ENCODE results near the gene NLRC3.

Gene NLRC3

DNA sequence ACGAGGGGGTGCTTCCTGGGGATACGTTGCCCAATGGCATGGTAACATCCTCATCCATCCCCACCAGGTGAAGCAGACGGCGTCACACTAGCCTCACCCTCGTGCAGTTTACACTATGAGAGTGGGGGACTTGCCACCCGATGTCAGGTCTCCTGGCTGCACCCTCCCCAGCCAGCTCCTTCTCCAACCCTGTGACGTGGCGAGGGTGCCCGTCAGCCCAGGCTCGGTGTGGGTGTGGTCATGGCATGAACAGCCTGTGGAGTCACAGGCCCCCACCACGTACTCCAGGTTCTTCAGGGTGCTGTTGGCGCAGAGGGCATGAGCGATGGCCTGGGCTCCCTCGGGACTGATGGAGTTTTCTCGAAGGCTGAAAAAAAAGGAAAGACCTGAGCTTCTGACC, 28.3 kb downstream of the NLRC3 start:
- no peak for DNase-seq (ENCODE audit: low read depth in 2 of 2)

DNA sequence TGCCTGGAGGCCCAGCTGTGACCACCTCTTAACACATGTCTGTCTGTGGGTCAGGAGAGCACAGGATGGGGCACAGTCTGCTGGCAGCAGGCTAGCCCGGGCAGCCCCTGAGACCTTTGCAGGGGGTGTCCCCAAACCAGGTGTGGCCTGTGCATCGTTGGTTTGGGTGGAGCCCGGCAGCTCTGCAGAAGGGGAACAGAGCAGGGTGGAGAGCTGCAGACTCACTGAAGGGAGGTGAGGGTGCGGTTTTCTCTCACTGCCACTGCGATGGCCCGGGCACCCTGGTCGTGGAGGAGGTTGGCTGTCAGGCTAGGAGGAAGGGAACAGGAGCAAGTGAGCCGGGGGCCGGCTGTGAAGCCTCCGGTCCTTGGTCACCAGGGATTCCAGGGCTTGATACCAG, 28.8 kb downstream of the NLRC3 start:
- DNase-seq (ENCODE audit: low read depth in 2 of 2), result no peak

DNA sequence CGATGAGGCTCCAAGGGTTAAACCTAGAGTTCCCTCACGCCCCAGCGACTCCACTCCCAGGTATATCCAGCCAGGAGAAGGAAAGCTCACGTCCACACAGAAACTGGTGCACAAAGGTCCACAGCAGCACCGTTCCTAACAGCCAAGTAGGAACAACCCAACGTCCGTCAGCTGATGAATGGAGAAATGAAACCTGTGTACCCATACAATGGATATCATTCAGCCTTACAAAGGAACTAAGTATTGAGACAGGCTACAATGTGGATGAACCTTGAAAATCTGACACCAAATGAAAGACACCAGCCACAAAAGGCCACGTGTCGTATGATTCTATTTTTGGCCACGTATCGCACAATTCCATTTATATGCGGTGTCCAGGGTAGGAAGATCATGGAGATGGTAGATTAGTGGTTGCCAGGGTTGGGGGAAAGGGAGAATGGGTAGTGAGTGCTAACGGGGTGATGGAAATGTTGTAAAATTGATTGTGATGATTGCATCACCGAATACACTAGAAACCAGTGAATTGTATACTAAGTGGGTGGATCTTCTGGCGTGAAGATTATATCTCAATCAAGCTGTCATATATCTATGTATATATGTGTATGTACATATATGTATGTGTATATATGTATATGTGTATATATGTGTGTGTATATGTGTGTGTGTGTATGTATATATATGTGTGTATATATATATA, 30.1 kb downstream of the NLRC3 start:
- no peak for DNase-seq (ENCODE audit: low read depth in 2 of 2)

DNA sequence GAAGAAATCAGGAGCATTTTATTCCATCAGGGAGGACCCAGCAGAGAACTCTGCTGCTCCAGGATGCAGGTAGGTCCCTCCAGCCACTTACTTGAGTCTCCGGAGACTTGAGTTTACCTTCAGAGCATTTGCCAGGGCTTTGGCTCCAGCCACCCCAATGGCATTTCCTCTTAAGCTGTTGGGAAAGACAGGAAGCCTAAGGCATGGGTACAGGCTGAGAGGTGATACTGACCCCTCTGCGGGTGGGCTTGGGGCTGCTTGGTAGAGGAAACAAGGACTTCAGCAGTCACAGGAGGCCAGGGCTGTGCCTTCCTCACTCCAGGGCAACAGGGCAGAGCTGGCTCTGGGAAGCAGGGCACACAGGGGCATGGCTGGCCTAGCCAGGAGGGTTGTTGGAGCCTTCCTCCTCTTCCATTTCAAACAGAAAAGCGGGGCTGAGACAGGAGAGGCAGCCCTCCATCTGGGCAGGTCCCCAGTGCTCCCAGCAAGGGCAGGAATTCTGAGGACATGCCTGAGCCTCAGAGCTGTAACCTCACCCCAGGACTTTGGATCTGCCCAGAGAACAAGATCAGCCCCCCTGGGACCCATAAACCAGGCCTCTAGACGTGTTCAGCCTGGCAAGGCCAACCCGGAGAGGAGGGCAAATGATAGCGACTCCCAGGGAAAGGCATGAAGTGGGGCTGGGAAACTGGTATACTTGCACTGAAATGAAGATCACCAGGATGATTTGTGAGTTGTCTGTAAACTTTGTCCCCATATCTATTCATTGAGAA, 34.4 kb downstream of the NLRC3 start:
- no peak for DNase-seq (ENCODE audit: low read depth in 2 of 2)

DNA sequence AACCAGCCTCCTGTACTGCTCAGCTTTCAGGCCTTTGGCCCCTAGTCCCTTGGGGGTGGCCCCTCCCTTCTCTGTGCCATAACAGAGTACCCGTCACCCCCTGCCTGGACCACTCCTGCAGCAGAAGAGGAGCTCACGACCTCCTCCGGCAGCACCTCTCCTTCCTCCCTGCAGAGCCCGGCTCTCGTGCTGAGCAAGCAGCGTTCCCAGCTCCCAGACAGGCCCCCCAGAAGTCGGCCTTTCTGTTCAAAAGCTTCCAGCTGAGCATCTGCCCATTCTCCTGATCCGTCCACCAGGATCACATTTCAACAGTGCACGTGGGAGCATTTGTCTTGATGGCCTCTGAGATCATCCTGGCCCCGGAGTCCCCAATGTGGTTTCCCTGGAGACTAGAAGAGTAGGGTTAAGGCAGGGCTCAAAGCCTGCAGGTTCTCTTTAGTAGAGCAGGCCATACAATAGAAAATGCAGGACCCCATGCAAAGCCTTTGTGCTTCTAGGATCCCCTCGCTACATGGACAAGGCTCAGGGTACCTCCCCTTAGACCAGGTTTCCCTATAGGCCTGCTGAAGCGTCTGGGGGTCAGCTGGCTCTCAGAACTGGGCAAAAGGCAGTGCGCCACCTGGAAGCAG, 35.6 kb downstream of the NLRC3 start:
- no peak for DNase-seq (ENCODE audit: low read depth in 2 of 2)

DNA sequence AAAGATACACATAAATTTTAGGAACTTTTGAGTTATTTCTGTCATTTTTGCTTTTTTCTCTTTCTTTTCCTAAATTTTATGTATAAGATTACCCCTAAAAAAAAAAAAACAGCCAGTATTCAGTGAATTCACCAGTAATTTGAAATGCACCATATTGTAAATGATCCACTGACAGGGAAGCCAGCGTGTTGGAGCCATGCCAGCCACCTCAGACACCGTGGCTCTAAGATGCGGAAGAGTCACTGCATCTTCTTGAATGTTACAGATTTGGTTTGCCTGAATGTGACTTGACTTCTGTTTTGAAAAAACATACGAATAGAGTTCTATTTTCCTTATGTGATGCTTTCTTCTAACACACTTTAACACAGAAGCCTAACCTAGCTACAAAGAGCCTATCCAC, 39.0 kb downstream of the NLRC3 start:
- no peak for DNase-seq (ENCODE audit: low read depth in 2 of 2)

DNA sequence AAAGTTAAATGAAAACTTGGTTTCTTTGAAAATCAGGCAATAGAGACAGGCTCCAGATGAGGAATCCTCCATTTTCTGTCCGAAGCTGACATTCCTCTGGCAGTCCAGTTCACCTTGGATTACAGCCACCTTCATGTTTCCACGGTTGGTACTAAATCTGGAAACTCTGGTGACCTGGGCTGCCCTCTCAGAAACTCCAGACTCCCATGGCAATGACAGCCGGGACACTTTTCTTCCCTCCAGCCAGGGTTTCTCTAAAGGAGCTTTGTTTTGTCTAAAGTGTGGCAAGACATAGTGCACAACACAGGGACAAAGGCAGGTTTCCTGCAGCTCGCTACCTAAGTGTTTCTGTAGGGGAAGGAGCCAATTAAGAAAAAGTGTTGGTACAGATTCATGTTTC, 40.4 kb downstream of the NLRC3 start:
- no peak for DNase-seq (ENCODE audit: low read depth in 2 of 2)

DNA sequence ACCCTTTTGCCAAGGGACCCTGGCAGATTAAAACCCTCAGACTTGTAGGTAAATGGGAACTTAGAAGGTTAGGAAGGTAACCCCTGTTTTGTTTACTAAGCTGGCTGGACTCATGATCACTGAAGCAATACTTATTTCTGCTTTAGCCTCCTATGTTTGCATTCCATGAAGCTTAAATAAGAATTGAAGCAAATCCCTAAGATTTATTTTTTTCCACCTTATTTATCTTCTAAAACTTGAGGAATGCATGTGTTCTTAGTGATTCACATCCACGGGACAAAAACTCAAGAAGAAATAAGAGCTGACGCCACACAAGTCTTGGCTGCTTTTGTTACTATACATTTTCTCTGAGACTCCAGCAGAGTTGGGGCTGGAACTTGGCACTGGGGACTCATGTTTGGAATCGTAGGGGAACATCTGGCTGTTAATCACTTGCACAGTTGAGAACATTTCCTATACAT, 40.9 kb downstream of the NLRC3 start:
- DNase-seq (ENCODE audit: low read depth in 2 of 2), result no peak

DNA sequence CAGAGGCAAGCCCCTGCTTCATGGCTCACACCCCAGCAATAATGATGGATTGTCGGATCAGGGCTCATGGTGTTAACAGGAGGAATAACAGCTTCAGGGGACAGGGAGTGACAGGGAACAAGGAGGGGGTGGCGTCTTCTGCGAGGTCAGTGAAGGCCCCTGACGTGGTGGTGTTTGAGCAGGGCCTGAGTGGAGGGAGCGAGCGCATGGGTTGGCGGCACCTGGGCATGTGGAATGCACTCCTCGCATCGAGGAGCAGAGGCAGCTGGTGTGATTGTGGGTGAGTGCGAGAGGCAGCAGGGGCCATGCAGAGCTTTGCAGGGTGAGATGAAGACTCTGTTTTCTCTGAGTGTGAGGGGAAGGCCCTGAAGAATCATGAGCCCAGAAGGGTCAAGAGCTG, 43.1 kb downstream of the NLRC3 start:
- no peak for DNase-seq (ENCODE audit: low read depth in 2 of 2)

DNA sequence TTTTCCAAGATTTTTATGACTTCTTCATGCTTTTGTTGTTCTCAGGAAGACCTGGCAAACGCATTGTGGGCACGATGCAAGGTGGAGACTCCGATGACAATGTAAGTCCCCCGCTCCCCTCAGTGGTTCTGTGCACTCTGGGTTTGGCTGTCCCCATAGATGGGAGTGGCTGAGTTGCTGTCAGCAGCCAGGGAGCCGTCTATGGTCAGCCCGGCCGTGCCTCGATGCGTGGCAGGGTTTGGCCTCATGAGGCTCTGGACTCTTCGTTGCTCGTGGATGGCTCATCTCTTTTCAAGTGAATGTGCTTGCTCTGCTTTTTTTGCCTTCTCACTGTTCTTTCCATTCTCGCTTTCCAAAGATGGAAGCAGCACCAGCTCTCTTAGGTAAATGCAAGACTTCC, 44.5 kb downstream of the NLRC3 start:
- DNase-seq (ENCODE audit: low read depth in 2 of 2), result no peak

DNA sequence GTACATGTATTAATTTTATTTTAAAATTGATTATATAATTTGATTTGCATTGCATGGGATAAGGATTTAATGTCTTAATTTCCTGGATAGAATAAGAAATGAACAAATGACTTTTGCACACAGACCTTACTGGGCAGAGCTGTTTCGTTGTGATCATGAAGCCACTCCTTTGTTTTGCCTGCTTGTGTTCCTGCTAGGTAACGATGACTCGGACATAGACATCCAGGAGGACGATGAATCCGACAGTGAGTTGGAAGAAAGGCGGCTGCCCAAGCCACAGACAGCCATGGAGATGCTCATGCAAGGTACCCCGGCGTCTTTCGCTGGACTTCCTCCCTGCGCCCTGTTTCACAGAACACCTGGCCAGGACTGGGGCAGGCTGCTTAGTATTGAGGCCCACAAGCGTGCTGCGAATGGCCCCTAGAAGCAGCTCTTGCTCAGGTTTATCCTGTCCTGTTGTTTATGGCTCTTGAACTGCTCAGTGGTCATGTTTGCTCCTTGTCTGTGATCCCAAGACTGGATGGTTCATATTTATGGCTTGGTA, 46.8 kb downstream of the NLRC3 start:
- DNase-seq (ENCODE audit: low read depth in 2 of 2), result no peak

DNA sequence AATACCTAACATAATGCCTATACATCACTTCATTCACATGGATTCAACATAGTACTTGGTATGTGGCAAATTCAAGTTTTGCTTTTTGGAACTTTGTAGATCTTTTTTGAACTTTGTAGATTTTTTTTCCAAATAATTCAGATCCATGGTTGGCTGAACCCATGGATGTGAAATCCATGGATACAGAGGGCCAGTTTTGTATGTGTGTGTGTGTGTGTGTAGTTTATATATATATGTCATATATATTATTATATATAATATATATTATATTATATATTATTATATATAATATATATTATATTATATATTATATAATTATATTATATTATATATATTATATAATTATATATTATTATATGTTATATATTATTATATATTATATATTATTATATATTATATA, 48.0 kb downstream of the NLRC3 start:
- no peak for DNase-seq (ENCODE audit: low read depth in 2 of 2)

DNA sequence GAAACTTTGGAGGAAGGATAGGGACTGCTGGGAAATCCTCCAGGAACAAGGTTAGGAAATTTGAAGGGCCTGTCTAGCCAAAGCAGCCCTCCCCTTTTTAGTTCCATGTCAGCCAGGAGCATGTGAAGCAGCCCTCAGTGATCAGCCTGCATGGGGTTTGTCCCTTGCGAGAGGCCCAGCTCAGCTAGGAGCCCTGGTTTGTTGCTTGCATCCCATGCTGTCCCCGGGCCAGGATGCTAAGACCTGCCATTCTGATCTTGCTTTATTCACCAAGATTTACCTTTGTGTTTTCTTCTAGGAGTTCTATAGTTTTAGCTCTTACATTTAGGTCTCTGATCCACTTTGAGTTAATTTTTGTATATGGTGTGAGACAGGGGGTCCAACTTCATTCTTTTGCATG, 48.8 kb downstream of the NLRC3 start:
- DNase-seq (ENCODE audit: low read depth in 2 of 2), result no peak

DNA sequence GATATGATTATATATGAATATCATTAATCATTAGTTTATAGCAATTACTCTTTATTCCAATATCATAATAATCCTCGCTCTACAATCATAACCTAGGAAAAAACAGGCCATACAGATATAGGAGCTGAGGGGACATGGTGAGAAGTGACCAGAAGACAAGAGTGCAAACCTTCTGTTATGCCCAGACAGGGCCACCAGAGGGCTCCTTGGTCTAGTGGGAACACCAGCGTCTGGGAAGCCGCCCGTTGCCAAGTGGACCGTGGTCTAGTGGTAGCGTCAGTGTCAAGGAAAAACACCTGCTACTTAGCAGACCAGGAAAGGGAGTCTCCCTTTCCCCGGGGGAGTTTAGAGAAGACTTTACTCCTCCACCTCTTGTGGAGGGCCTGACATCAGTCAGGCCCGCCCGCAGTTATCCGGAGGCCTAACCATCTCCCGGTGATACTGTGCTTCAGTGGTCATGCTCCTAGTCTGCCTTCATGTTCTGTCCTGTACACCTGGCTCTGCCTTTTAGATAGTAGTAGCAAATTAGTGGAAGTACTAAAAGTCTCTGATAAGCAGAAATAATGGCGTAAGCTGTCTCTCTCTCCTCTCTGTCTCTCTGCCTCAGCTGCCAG, 49.9 kb downstream of the NLRC3 start:
- peak in 1 of 2 donors; percentile 15 for DNase-seq (ENCODE audit: low read depth in 2 of 2)

DNA sequence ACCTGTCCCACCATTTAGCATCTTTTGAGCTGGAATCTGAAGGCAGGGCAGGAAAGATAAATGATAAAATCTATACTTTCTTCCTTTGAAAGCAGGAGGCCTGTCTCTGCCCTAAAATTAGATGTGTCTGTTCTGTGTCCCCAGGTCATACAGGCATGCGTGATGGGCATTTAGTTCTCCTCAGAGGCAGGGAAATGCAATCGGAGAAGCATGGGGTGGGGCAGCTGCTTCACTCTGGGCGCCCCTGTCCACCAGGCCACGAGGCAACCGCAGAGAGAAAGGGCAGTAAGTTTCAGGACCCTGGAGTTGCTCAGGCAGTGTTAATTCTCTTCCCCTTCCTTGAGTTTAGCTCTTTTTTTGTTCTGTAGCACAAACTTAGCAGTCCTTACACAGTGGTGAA, 51.3 kb downstream of the NLRC3 start:
- no peak for DNase-seq (ENCODE audit: low read depth in 2 of 2)

DNA sequence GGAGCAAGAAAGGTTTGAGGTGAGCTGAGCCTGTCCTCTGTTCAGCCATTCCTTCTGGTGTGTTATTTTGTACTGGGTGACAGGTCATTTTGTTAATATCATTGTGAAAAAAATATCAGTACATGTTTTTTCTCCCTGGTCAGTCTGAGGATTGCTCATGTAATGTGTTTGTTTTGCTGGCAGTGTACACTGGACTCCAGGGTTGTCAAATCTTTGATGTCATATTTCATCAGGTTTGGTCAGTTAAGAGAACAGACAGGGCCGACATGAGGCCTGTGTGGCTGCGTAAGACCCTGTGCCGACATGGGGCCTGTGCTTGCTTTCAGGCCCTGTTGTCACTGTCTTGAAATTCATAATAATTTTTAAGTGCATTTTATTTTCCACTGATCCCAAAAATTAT, 53.9 kb downstream of the NLRC3 start:
- no peak for DNase-seq (ENCODE audit: low read depth in 2 of 2)

DNA sequence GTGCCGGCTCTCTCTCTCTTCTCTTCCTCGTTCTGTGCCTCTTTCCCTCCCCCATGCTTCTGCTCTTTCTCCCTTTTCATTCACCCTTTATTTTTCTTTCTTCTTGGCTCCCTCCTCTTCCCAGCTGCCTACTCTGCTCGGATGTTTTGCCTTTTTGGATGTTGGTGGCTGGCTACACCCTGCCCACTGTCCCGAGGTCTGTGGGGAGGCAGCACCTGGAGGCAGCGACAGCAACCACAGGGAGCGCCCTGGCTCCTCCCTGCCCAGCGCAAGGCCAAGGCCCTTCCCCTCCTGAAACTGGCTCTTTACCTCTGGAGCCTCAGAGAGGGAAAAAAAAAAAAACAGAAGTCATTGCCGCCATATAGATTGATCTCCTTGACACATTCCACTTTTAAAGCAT, 56.4 kb downstream of the NLRC3 start:
- DNase-seq (ENCODE audit: low read depth in 2 of 2), result no peak

DNA sequence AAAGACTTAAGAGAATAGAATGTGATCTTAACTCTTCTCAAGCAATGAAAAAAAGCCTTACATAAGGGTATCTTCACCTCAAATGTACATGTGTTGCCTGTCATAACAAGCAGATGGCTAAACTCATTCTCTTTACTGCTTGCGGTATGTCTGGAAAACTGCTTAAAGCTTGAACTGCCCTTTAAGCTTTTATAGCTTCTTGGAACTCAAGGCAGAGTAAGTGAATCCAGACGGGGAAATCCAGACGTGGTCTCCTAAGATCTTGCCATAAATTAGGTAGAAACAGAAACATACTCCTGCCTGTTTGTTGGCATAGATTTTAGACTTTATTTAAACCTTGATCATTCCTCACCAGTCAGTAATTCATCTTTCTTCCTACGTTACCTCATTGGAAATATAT, 56.8 kb downstream of the NLRC3 start:
- DNase-seq (ENCODE audit: low read depth in 2 of 2), result no peak

DNA sequence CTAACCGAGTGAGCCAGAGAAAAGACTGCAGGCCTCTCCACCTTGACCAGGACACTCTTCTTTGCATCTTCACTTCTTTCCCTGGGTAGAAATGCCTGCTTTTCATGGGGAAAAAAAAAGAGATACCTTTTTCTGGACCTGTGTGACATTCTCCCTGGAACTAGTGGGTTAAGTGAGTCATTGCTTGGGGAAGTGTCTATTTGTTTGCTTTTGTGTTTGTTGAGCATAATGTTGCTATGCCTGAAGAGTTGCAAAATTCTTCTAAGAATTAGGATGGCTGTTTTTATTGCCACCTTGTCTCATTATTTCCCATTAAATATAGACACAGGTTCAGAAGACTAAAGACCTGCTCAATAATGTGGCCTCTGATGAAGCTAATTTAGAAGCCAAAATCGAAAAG, 57.6 kb downstream of the NLRC3 start:
- DNase-seq (ENCODE audit: low read depth in 2 of 2), result no peak

DNA sequence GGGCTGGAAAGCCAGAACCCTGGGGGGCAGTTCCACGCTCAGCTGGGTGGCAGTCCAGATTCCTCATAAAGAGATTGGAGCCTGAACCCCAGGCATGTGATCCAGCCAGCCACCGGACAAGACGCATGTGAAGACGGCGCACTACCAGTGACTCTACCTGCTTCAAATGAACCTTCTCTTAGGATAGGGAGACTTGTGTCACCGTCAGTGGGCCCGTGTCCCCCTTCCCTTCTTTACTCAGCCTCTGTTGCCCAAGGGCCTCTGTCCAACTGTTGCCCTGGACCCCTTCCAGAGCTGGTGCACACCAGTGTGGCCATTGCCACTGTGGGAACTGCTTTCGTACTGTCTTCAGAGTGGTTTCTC, 58.2 kb downstream of the NLRC3 start:
- no peak for DNase-seq (ENCODE audit: low read depth in 2 of 2)

DNA sequence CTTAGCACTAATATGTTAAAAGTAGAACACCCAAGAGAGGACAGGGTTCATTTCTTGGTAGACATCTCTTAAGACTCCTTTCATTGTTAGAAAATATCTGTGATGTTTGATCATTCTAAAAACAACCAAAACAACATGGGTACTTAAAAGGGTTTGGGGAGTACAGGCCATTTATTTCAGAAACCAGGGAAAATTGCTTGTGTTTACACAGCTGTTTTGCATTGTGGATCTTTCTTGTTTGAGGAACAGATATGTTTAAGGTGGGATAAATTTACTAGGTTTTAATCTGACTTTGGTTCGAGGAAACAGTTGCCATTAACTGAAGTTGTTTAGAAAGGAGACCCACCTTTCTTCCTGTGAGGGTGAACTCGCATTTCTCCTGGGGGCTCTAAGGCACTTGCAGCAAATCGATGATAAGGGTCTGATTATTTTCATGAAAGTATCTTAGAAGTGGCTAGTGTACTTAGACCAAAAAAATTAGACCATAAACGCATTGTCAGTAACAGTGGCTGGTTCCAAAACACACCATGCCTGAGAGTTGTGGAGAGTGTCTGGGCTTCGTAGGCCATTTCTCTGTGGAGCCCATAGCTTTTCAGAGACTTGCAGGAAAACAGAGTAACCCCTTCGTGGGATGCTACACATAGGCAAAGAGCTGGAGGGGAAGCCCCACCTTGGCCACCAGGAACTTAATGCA, 58.8 kb downstream of the NLRC3 start:
- no peak for DNase-seq (ENCODE audit: low read depth in 2 of 2)

DNA sequence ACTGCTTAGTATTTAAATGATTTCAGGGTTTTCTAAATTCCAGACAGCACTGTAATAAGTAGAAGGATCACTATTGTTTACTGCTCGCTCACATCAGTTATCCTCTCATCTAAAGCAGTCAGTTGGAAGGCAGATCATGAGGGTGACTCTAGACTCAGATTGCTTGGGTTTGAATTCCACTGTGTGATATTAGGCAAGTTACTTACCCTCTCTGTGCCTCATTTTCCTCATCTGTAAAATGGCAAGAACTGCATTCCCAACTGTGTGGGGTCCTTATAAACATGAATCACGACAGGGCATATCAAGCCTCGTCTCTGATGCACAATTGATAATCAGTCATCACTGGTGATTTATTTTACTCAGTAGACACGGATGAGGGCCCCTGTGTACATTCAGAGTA, 61.3 kb downstream of the NLRC3 start:
- DNase-seq (ENCODE audit: low read depth in 2 of 2), result no peak
